Renal cortical epithelial cell (primary cell): ENCODE measurements around the gene NAA16. TPM values are rescaled to one million over a fixed set of nuclear protein-coding genes. Genes with fewer than 3 reads are reported as not detected.
"Not testable (repeated sequence)": the region's sequence is repeated elsewhere in the genome, so short reads cannot be mapped to it uniquely, and the experiment has no call there.

Experiments used
- DNase-seq: peaks from one replicate; pipeline ENCODE4 v3.0.0-alpha.2; 2011; ENCODE audit warnings: low read depth
- total RNA-seq: library from RNA; depleted of rRNA; stranded (reverse); fragments of >200 nt; gene quantifications from 2 replicates; pipeline ENCODE4 v1.2.3, GENCODE V29; 2014

NAA16 gene
- total RNA-seq, result 5.2 and 21.6 TPM in 2 replicates

DNA sequence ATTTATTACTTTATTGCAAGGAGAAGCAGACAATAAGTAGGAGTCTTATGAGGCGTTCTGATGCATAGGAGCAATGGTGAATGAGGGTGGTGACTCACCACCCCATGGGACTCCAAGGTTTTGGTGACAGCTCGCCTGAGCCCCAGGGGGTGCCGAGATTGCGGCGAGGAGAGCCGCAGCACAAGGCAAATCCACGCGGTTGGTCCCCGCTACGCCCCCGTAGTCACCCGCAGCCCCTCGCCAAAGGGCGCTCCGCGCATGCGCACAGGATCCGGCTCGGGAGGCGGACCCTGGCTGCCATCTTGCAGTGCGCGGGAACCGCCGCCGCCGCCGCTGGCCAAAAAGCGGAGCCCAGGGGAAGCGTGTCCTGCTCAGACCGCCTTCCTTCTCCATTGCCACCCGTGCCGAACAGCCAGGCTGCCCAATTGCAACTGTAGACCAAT is at the start of gene NAA16:
Gene NAA16, plus strand, starts transcription at position 305 of the 443 bp plus-strand sequence. CDS start 262 bp downstream, outside the sequence.
- peak; percentile 83 for DNase-seq

DNA sequence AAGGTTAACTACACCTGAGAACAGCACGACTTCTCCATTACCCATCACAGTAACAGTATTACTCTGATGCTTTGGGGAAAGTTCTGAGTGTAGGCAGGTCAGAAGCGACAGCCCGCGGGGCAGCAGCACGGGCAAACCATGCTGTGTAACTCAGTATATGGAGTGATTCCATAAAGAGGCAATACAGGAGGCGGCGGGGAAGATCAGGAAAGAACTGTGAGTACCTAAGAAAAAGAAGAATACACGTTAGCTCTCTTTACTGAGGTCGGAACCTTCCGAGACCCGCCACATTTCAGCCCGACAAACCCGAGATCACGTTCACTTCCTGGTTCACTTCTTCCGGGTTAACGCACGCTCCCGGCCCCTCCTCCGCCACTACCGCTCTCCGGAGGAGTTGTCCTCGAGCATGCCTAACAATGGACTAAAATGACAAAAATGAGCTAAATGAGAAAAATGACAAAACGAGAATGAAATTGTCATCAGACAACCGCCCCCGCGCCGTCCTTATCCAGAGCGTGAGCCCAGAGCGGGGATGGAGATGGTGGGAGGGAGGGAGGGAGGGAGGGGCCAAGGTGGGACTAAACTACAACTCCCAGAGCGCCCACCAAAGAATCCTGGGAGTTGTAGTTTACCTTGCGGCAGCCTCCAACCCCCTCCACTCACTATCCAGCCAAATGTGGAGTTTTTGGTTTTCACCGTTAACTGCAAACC is 47.7 kb upstream of the NAA16 start, which contains the start of gene MTRF1:
Gene MTRF1, minus strand, starts transcription at position 316 of the 711 bp plus-strand sequence. CDS start 2,669 bp downstream, outside the sequence.
- DNase-seq, result peak; percentile 72

DNA sequence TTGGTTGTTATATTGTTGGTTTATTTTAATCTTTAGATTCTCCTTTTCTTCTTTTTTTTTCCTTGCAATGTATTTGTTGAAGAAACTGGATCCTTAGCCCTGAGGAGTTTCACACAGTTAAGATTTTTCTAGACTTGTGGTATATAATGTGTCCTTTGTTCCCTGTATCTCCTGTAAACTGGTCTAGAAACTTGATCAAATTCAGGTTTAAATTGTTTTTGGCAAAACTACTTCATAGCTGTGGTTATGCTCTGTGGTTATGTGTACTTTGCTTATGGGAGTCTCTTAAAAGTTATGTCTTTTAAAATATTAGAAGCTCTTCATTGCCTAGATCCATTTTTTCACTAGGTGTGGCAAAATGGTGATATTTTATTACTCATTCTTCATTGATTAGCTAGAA is 44.0 kb upstream of the NAA16 start:
- no peak for DNase-seq

DNA sequence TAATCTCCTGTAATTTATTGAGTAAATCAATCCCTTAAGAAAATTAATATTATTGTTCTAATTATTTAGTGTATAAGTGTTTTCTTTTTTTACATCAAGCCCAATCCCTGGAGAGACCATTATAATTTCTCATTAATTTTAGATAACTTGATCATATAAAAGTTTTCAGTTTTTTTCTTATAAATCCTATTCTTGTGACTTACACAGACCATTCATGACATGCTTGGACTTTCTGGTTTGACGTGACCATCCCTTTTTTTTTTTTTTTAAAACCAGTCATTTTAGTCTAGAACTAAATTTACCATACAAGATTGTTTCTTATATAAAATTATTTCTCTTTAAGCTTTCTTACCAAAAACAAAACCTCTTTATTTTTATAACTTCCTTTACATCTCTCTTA is 42.3 kb upstream of the NAA16 start:
- peak; percentile 22 for DNase-seq

DNA sequence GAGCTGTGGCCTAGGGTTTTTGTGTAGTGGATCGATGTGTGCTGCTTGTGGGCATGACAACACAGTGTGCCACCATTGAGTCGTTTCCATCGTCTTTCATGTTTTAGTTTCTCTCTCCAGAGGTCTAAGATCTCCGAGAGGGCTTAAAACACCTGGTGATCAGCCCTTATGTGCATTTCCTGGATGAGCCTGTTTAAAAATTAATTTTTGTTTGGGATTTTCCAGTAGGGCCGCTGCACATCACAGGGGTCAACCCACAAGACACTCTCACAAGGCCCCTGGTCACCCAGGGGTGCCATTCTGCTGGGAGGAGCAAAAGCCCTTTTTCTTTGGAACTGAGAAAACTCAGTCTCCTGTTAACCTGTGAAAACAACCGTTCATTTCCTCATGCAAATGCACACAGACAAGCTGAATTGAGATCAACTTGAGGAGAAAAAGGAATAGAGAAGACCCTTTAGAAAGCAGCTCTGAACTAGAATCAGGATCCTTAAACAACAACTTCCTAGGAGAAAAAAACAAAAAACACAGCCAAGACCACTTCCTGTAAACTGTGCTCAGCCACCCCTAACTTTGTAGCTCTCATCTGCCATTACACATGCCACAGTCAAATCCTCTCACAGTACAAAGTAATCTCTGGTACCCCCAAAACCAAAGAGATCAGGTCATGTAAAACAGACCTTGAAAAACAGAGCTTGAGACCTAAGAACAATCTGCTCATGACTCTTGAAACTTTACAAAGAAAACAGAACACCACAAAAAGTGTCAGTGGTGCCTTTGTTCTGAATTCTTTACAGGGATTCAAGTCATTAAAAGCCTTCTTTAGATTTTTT is 39.4 kb upstream of the NAA16 start:
- DNase-seq, result peak; percentile 17

DNA sequence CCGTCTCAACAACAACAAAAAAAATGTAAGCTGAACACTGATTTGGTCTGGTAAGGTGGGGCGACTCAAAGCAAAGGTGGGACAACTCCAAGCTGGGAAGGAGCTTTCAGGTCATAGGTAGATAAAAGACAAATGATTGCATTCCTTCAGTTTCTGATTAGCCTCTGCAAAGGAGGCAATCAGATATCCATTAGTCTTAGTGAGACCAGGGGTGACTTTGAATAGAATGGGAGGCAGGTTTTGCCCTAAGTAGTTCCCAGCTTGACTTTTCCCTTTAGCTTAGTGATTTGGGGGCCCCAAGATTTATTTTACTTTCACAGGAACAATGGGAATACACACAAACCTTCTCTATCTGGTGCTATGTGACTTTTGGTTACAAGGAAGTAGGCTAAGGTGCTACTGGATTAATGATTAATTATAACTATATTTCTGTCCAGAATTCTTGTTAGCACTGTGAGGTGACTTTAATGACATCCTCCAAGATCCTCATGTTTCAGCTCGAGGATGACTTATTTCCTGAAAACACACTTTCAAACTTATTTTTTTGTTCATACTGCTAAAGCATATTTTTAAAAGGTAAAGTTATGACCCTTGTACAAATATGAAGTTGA is 37.1 kb upstream of the NAA16 start:
- peak; percentile 68 for DNase-seq

DNA sequence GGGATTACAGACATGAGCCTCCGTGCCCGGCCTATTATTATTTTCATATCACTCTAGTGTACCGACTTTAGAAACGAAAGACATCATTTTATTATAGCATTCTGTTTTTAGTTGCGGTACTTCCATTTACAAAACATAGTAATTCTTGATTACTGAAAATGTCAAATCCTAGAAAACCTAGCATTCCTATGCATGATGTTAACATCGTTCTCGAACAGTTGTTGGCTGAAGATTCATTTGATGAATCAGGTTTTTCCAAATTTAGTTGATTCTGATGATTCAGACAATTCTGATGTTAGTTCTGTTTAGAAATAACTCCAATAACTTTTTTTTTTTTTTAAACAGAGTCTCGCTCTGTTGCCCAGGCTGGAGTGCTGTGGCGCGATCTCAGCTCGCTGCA is 36.2 kb upstream of the NAA16 start:
- no peak for DNase-seq

DNA sequence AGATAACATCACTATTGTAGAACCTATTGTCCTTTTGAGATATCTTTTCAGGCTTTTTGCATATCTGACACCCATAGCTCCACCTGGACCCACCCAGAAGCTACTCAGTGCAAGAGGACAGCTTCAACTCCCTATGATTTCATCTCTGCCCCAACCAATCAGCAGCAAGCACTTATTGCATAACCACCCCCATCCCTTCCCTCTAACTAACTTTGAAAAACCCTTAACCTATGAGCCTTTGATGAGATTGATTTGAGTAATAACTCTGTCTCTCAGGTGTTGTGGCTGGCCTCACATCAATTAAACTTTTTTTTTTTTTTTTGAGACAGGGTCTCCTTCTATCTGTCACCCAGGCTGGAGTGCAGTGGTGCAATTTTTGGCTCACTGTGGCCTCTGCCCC is 34.2 kb upstream of the NAA16 start:
- no peak for DNase-seq

DNA sequence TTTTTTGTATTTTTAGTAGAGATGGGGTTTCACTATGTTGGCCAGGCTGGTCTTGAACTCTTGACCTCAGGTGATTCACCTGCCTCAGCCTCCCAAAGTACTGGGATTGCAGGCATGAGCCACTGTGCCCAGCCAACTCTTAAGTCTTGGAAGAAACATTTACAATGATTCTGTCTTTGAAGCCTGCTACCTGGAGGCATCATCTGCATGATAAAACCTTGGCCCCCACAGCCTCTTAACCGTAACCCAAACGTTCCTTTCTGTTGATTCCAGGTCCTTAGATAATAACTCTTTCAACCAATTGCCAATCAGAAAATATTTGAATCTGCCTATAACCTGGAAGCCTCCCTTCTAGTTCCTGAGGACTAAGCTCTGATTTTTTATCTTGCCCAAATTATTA is 31.9 kb upstream of the NAA16 start:
- not testable (repeated sequence) for DNase-seq

DNA sequence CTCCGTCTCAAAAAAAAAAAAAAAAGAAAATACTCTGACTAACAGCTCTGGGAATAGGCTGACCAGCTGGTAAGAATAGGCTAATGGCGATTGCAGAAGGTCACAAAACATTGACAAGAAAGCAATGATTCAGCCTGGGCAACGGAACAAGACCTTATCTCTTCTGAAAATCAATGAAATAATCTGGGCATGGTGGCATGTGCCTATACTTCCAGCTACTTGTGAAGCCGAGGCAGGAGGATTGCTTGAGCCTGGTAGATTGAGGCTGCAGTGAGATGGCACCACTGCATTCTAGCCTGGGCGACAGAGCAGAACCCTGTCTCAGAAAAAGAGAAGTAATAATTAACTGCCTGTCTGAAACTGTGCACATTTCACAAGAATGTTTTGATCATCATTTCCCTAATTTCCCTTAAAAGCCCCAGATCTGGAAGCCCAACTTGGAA is 28.9 kb upstream of the NAA16 start:
- peak; percentile 71 for DNase-seq

DNA sequence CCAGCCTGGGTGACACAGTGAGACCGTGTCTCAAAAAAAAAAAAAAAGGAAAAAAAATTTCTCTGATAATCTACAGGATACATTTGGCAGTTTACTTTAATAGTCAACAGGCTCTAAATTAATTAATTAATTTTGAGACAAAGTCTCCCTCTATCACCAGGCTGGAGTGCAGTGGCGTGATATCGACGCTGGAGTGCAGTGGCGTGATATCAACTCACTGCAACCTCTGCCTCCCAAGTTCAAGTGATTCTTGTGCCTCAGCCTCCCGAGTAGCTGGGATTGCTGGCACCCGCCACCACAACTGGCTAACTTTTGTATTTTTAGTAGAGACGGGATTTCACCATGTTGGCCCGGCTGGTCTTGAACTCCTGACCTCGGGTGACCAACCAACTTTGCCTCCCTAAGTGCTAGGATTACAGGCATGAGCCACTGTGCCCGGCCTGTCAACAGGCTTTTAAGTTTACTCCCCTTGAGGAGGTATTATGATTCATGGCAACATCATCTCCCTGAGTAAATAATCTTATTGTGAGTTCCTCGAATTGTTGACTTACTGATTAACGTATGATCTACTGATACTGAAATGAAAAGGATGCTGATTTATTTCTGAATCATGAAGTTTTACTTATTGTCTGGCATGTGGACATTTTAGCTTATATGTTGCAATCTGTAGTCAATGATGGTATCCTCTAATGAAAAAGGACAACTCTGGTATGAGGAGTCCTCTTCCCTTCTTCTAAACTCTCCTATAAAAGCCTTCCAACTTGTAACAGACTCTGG is 26.4 kb upstream of the NAA16 start:
- peak; percentile 96 for DNase-seq

DNA sequence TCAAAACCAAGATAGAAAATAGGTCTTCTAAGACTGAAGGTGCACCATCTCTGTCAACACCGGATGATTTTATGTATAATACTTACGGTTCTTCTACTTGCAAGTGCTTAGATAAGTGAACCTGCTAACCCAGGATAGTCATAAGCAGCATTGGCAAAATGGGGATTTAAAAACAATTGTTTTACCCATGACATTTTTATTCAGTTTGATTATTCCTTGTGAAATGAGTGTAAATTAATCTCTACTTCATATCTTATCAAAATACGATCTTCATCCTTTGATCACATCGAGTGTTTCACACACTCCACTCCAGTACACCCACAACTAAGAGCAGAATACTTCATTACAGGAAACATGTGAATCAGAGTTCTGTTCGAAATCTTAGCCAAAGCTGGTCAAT is 24.7 kb upstream of the NAA16 start:
- DNase-seq, result no peak

DNA sequence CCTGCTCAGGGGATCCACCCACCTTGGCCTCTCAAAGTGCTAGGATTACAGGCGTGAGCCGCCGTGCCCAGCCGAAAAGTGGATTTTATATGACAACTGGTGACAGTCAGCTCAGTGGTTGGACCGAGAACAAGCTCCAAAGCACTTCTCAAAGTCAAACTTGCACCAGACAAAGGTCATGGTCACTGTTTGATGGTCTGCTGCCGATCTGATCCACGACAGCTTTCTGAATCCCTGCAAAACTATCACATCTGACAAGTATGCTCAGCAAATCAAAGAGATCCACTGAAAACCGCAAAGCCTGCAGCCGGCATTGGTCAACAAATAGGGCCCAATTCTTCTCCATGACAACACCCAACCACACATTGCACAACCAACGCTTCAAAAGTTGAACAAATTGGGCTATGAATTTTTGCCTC is 21.6 kb upstream of the NAA16 start:
- no peak for DNase-seq

DNA sequence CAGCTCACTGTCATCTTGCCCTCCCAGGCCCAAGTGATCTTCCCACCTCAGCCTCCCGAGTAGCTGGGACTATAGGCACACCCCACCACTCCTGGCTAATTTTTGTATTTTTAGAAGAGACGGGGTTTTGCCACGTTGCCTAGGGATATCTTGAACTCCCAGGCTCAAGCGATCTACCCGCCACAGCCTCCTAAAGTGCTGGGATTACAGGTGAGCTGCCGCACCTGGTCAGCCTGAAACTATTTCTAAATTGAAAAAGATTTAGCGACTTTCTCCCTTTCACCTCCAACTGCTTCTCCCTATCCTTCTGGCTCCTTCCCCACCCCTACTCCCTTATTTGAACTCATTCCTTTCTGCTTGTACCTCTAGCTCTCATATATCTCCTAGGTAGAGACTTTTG is 19.8 kb upstream of the NAA16 start:
- DNase-seq, result no peak

DNA sequence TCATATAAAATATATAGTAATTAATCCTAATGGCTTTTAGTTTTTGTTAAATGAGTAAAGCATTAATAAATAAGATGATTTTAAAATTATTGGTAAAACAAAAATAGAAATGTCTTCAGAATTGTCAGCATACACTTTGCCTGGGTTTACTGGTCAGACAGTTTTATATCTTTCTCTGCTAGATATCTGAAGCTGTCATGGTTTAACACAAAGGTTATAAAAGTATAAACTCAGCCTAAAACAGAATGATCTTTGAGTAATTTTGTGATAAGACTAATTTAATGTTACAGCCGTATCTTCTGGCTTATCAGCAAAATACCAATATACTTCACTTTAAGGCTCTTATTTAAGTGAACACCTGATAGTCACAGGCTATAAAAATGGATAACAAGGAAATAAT is 17.8 kb upstream of the NAA16 start:
- no peak for DNase-seq

DNA sequence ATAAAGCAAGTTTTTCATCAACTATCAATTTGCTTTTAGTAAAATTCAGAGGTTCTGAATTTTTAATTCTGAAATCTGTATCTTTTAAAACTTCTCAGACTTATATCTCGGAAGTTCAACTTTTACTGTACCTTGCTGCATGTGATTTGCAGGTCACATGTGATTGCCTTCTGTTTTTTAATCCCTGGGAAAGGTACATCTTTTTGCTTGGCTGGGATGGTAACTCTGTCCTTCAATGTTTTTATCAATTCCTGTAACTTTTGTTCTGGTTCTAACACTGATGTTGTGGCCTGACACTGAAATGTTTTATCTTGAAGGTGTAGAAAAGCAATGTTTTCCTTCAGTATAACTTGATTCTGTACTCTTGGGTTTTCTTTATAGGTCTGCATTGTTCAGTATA is 16.2 kb upstream of the NAA16 start:
- no peak for DNase-seq

DNA sequence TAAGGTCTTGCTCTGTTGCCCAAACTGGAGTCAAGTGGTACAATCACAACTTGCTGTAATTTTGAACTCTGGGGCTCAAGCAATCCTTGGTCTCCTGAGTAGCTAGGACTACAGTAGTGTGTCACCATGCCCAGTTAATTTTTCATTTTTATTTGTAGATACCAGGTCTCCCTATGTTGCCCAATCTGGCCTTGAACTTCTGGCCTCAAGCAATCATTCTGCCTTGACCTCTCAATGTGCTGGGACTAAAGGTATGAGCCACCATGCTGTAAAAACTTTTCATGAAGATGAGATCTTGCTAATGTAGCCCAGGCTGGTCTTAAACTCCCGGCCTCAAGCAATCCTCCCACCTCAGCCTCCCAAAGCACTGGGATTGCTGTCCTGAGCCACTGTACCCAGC is 15.1 kb upstream of the NAA16 start:
- no peak for DNase-seq

DNA sequence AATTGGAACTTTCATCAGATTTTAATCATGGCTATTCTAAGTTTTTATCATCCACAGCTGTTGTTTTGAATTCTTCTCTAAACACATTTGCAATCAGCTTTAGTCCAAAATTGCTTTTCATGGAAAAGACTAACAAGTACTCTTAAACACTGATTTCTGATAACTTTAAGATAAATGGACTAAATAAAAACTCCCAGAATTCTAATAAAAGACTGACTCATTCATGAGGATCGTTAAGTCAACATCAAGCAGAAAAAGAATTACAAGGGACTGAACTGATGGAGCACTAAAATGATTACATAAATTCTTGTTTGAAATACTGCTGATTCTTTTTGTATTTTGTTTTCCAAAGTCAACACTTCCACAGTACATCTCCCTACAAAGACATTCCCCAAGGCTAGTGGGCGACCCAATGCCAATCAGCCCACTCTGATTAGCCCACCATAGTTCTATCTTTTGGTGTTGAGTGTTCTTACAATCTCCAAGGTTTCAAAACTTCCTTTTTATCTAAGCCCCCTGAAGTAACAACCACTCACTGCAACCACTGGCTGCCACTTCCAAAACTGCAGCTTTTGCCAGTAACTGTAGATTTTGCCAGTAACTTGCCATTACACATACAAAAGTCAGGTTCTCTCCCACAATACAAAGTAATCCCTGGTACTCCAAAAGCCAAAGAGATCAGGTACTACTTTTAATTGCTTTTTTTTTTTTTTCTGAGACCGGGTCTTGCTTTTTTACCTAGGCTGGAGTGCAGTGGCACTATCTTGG is 14.0 kb upstream of the NAA16 start:
- no peak for DNase-seq

DNA sequence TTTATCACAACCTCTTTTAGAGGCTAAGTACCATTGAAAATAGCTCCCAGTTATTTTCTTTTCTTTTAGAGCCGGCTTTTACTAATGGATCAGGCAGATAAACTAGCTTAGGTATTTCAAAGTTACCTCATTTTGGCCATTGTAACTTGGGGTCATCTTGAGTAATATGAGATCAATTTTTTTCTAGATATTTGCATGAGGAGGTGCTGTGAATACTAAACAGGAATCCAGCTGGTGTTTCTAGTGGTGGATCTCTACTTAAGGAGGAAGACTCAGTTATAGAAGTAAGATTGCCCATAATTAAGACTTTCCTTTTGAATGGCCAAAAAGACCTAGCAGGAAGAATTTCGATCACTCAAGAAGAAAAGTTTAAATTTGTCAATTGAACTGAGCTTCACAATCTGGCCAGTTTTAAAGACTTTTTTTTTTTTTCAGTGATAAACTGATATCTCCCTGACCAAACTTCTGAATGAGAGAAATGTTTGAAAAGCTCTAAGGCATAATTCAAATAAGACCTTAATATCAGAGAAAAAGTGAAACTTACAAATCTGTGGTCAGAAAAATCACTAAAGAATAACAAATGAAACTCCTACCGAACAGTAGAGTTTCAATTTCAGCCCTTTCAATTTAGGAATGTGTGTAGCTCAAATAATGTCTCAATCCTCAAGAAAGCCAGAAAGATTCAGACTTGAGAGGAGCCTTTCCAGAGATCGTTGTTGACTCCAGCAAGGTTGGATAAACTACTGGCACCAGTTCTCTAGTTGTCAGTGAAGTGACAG is 11.6 kb upstream of the NAA16 start:
- DNase-seq, result no peak

DNA sequence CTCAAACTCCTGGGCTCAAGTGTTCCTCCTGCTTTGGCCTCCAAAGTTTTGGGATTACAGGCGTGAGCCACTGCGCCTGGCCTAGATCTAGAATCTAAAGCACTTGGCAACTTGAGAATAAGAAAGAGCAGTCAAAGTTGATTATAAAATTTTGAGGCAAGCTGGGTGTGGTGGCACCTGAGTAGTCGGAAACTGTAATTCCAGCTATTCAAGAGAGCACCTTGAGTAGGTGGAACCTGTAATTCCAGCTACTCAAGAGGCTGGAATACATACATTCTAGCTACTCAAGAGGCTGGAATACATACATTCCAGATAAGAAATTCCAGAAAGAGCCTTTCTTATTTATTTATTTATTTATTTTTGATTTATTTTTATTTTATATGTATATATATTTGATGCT is 8.3 kb upstream of the NAA16 start:
- no peak for DNase-seq
